Tibial nerve (tissue), 4 donors: ENCODE results near the gene BCOR. TPM values are rescaled to one million over a fixed set of nuclear protein-coding genes. Genes with fewer than 3 reads are reported as not detected.

Experiments used
- DNase-seq, 2 donors: peaks; one replicate each; pipeline ENCODE4 v3.0.0-alpha.2; 2019; ENCODE audit warnings: low spot score in 2 of 2
- H3K27ac ChIP-seq, 4 donors: fragments of 200-600 bp; sonication (generic) in 3 of 4; one replicate each; pipeline ENCODE4 v1.5.1; 2017 to 2019; ENCODE audit warnings: mild to moderate bottlenecking in 1 of 4
- H3K27me3 ChIP-seq, 2 donors: fragments of 200-600 bp; sonication (generic) in 1 of 2; one replicate each; pipeline versions ENCODE4 v1.5.1 to v1.6.0; 2017 to 2019
- H3K36me3 ChIP-seq, 3 donors: fragments of 200-600 bp; sonication (generic); one replicate each; pipeline ENCODE4 v1.5.1; 2018 to 2019
- H3K4me1 ChIP-seq, 4 donors: fragments of 200-600 bp; sonication (generic) in 3 of 4; one replicate each; pipeline ENCODE4 v1.5.1; 2017 to 2019
- H3K4me3 ChIP-seq, 4 donors: fragments of 200-600 bp; sonication (generic) in 3 of 4; one replicate each; pipeline ENCODE4 v1.5.1; 2017 to 2019; ENCODE audit warnings: mild to moderate bottlenecking in 1 of 4, moderate library complexity in 1 of 4
- H3K9me3 ChIP-seq, 4 donors: fragments of 200-600 bp; sonication (generic) in 3 of 4; one replicate each; pipeline ENCODE4 v1.5.1; 2017 to 2019
- CTCF ChIP-seq, 5 experiments: fragments of 200-600 bp in 3 of 5; fragments of 450-650 bp in 2 of 5; sonication (generic) in 3 of 5; IDR thresholded peaks; one replicate each; pipeline ENCODE4 v1.5.1; 2016 to 2019; ENCODE audit warnings: antibody characterized with exemption in 5 of 5, mild to moderate bottlenecking in 3 of 5, moderate library complexity in 2 of 5
- EP300 ChIP-seq, 2 donors: sonication (generic); formaldehyde crosslinking; IDR thresholded peaks; one replicate each; pipeline ENCODE4 v1.6.1; 2017; ENCODE audit warnings: antibody characterized with exemption in 2 of 2, mild to moderate bottlenecking in 1 of 2
- POLR2A ChIP-seq, 2 donors: fragments of 450-650 bp; IDR thresholded peaks; one replicate each; pipeline ENCODE4 v1.6.1; 2017; ENCODE audit warnings: antibody characterized with exemption in 2 of 2, mild to moderate bottlenecking in 2 of 2, moderate library complexity in 2 of 2
- whole genome bisulfite sequencing, 2 donors: methylation state at CpG; one replicate each; pipeline ENCODE4 v1.1.5; 2018; 5-methylcytosine and 5-hydroxymethylcytosine counted together
- total RNA-seq, 4 donors: library from RNA; depleted of rRNA; stranded (reverse); fragments of >200 nt; gene quantifications; one replicate each; pipeline ENCODE4 v1.1.0, GENCODE V29; 2016

Gene BCOR
- total RNA-seq, 4 donors from 2014 or later, result 16.2 to 34.7 (median 23.7) TPM

GRCh38 chrX:40007756-40008705, 89.7 kb downstream of the BCOR start:
- Histone ChIP-seq H3K4me1 (peaks cover 0 to 46% (median 7%) of the 10 kb centered on the region in 4 donors), H3K4me3 (peak overlapping the region in 1 of 4 donors; percentile 28), H3K9me3 (no peaks in the 10 kb centered on the region), H3K27ac (no peak overlapping the region), H3K36me3 (no peaks in the 10 kb centered on the region), H3K27me3 (peaks cover 0 to 52% of the 10 kb centered on the region in 2 donors)
- no peak for DNase-seq
- WGBS, 2 donors, result 56 to 75% methylated on average over 17 to 38 of the region's 47 CpGs
- TF ChIP-seq POLR2A (IDR thresholded peaks at IDR 0.05), result no peak
- TF ChIP-seq EP300 (IDR thresholded peaks at IDR 0.05), result no peak
- no peak for TF ChIP-seq CTCF (IDR thresholded peaks at IDR 0.05)

- no peaks in the 10 kb centered on the region for H3K9me3 ChIP-seq
- no peak overlapping the region for H3K4me3 ChIP-seq
- no peak overlapping the region for H3K27ac ChIP-seq
- H3K4me1 ChIP-seq, result peaks cover 0 to 38% (median 5%) of the 10 kb centered on the region in 4 donors
- TF ChIP-seq EP300 (IDR thresholded peaks at IDR 0.05), result no peak
- peaks cover 0 to 48% of the 10 kb centered on the region in 2 donors for H3K27me3 ChIP-seq
- no peaks in the 10 kb centered on the region for H3K36me3 ChIP-seq
- no peak for DNase-seq
- 57 to 91% methylated on average over 29 to 33 of the region's 33 CpGs for WGBS, 2 donors
These were observed 90.5 kb downstream of the BCOR start for GRCh38 chrX:40007131-40007755.

- H3K27ac ChIP-seq, result peak overlapping the region in 2 of 4 donors; percentile 28 to 72
- peaks cover 0 to 29% (median under 1%) of the 10 kb centered on the region in 4 donors for H3K4me1 ChIP-seq
- no peak for DNase-seq
- TF ChIP-seq POLR2A (IDR thresholded peaks at IDR 0.05) (no peak), CTCF (IDR thresholded peaks at IDR 0.05) (no peak), EP300 (IDR thresholded peaks at IDR 0.05) (no peak)
- H3K9me3 ChIP-seq, result no peaks in the 10 kb centered on the region
- 38 to 66% methylated on average over 12 to 38 of the region's 63 CpGs for WGBS, 2 donors
- H3K27me3 ChIP-seq, result peaks cover 0 to 41% of the 10 kb centered on the region in 2 donors
- H3K4me3 ChIP-seq, result peak overlapping the region in 2 of 4 donors; percentile 7 to 25
- H3K36me3 ChIP-seq, result no peaks in the 10 kb centered on the region
These were observed 91.4 kb downstream of the BCOR start for GRCh38 chrX:40006106-40007017.

- peak overlapping the region in 2 of 4 donors; percentile 28 to 72 for H3K27ac ChIP-seq
- peaks cover 0 to 40% of the 10 kb centered on the region in 2 donors for H3K27me3 ChIP-seq
- no peaks in the 10 kb centered on the region for H3K36me3 ChIP-seq
- no peaks in the 10 kb centered on the region for H3K9me3 ChIP-seq
- peaks cover 0 to 27% (median 0%) of the 10 kb centered on the region in 4 donors for H3K4me1 ChIP-seq
- 32 to 55% methylated on average over 9 to 69 of the region's 73 CpGs for WGBS, 2 donors
- no peak for DNase-seq
- no peak for TF ChIP-seq EP300 (IDR thresholded peaks at IDR 0.05)
- no peak for TF ChIP-seq POLR2A (IDR thresholded peaks at IDR 0.05)
- no peak for TF ChIP-seq CTCF (IDR thresholded peaks at IDR 0.05)
- peak overlapping the region in 3 of 4 donors; percentile 7 to 25 (median 15) for H3K4me3 ChIP-seq
These were observed 92.3 kb downstream of the BCOR start for GRCh38 chrX:40005292-40006011.
